ENCODE data around the gene CCBE1. TPM values are rescaled to one million over a fixed set of nuclear protein-coding genes. Genes with fewer than 3 reads are reported as not detected.

The CCBE1 gene
- total and polyA plus RNA-seq, 9 of the 15 experiments (the other 6 are each of a cell fraction or from before 2014, with no cell fraction given), result 0.20 TPM; not detected in 8

- H3K9me3 ChIP-seq (replicated peaks; ENCODE audit: control insufficient read depth, insufficient read depth, low read depth, low read length), result no peaks in the 10 kb centered on the region
- no peak overlapping the region for H3K4me3 ChIP-seq
- no peak overlapping the region for H3K4me2 ChIP-seq (ENCODE audit: insufficient read depth, low read length)
- BruUV-seq (replicated peaks), result no TSS peak
- DNase-seq (ENCODE audit: extremely low read depth in 1 of 4, low spot score in 3 of 4) (no peak), FAIRE-seq (no peak), ATAC-seq (no peak)
- POLR2A ChIA-PET, result no interaction called here
- H3K79me2 ChIP-seq (ENCODE audit: control insufficient read depth, insufficient read depth, low read length), result no peaks in the 10 kb centered on the region
- H4K20me1 ChIP-seq (replicated peaks; ENCODE audit: control insufficient read depth, insufficient read depth, low read length), result no peaks in the 10 kb centered on the region
- no peak overlapping the region for H2AFZ ChIP-seq (ENCODE audit: low read depth, low read length)
- H3K9ac ChIP-seq (ENCODE audit: insufficient read depth in 1 of 2, low read depth in 2 of 2, low read length in 2 of 2), result no peak overlapping the region
- H3K27me3 ChIP-seq (ENCODE audit: control insufficient read depth in 2 of 2, insufficient read depth in 2 of 2, low read length in 2 of 2), result peaks cover 0 to 4% of the 10 kb centered on the region in 2 experiments; a peak in 1 of 5 replicates
- in situ Hi-C loops (cut with MboI) (no loop called here), intact Hi-C loops (cut with micrococcal nuclease) (no loop called here)
- CTCF ChIA-PET (ENCODE audit: low intra/inter-chr PET ratio), result no interaction called here
- H3K36me3 ChIP-seq (ENCODE audit: control insufficient read depth, insufficient read depth, low read length), result no peaks in the 10 kb centered on the region
- WGBS (ENCODE audit: insufficient coverage, low coverage, missing lambda C conversion rate), result 0% methylated on average over 2 of the region's 2 CpGs
- no peaks in the 10 kb centered on the region for H3K4me1 ChIP-seq (replicated peaks in 1 of 2; ENCODE audit: control insufficient read depth in 2 of 2, insufficient read depth in 2 of 2, low read length in 2 of 2)
- H3K27ac ChIP-seq (ENCODE audit: extremely low read depth, low read depth, low read length), result no peak overlapping the region
- H3K9me1 ChIP-seq (ENCODE audit: control insufficient read depth, insufficient read depth, low read length), result no peaks in the 10 kb centered on the region
- TF ChIP-seq SNRNP70 (optimal IDR thresholded peaks at IDR 0.05; ENCODE audit: low read depth, low read length) (no peak), HMBOX1 (IDR thresholded peaks at IDR 0.05) (no peak), UBTF (IDR thresholded peaks at IDR 0.05; ENCODE audit: borderline replicate concordance in 1 of 2, low read depth in 2 of 2, low read length in 2 of 2) (no peak), NEUROD1 (IDR thresholded peaks at IDR 0.05; ENCODE audit: borderline replicate concordance, low read depth, low read length, partially characterized antibody) (no peak), KHSRP (IDR thresholded peaks at IDR 0.05) (no peak), HDAC8 (tag; IDR thresholded peaks at IDR 0.05) (no peak), MAZ (CRISPR knock-in tag; conservative IDR thresholded peaks at IDR 0.05 in 1 of 2, IDR thresholded peaks at IDR 0.05 in 1 of 2) (no peak), DLX4 (CRISPR knock-in tag; IDR thresholded peaks at IDR 0.05) (no peak), L3MBTL2 (IDR thresholded peaks at IDR 0.05) (no peak), SRSF1 (IDR thresholded peaks at IDR 0.05; ENCODE audit: low read depth, low read length) (no peak), HMGN3 (IDR thresholded peaks at IDR 0.05; ENCODE audit: borderline replicate concordance, extremely low read depth, insufficient read length, low read depth, low read length) (no peak), E2F6 (IDR thresholded peaks at IDR 0.05; ENCODE audit: borderline replicate concordance in 1 of 2, extremely low read depth in 1 of 2, insufficient read depth in 1 of 2, insufficient read length in 1 of 2, low read depth in 1 of 2, low read length in 1 of 2, poor library complexity in 1 of 2, severe bottlenecking in 1 of 2) (no peak), TFE3 (CRISPR knock-in tag; IDR thresholded peaks at IDR 0.05) (no peak)
These were observed 123.3 kb downstream of the CCBE1 start for GRCh38 chr18:59573962-59574361.
